Activated CD4-positive, alpha-beta T cell treated with anti-CD3 and anti-CD28 coated beads for 36 hours (primary cell): Measurements from ENCODE around the gene RDH13. TPM values are rescaled to one million over a fixed set of nuclear protein-coding genes. Genes with fewer than 3 reads are reported as not detected.
"Not testable (repeated sequence)": the region's sequence is repeated elsewhere in the genome, so short reads cannot be mapped to it uniquely, and the experiment has no call there.

Source experiments
- ATAC-seq: fragments of 200-7000 bp; cut with Tn5 transposase; one replicate; pipeline ENCODE4 v1.10.0; 2021; ENCODE audit warnings: mild to moderate bottlenecking, moderate library complexity
- CTCF ChIA-PET: fragments of 350-600 bp; sonication (Branson Sonifier 250); formaldehyde crosslinking; loops from one replicate; lab custom pipeline; 2021; ENCODE audit warnings: antibody characterized with exemption; lab: Charles Lee
- POLR2A ChIA-PET: fragments of 350-600 bp; sonication (Branson Sonifier 250); formaldehyde crosslinking; loops from one replicate; lab custom pipeline; 2021; ENCODE audit warnings: antibody characterized with exemption, inconsistent platforms; lab: Charles Lee
- DNase-seq: peaks from one replicate; pipeline ENCODE4 v3.0.0-alpha.2; 2020
- H3K27ac Mint-ChIP-seq: one replicate; pipeline ENCODE4 v1.8.0; 2021; ENCODE audit warnings: mixed read lengths
- H3K27me3 Mint-ChIP-seq: one replicate; pipeline ENCODE4 v1.8.0; 2021; ENCODE audit warnings: mixed read lengths
- H3K36me3 Mint-ChIP-seq: one replicate; pipeline ENCODE4 v1.8.0; 2021; ENCODE audit warnings: low read depth, mixed read lengths
- H3K4me1 Mint-ChIP-seq: one replicate; pipeline ENCODE4 v1.8.0; 2021; ENCODE audit warnings: mixed read lengths
- H3K4me3 Mint-ChIP-seq: one replicate; pipeline ENCODE4 v1.8.0; 2021; ENCODE audit warnings: mild to moderate bottlenecking, moderate library complexity, mixed read lengths
- H3K9me3 Mint-ChIP-seq: one replicate; pipeline ENCODE4 v1.8.0; 2021; ENCODE audit warnings: low read depth, mixed read lengths
- intact Hi-C, 2 experiments: fragments of 100-400 bp; cut with DNase I in 1 of 2; cut with micrococcal nuclease in 1 of 2; formaldehyde crosslinking; loops; one replicate each; pipeline versions ENCODE4 v1.14.2 to v1.15.1; 2022 to 2024; cut with DNase I, micrococcal nuclease
- total RNA-seq, 2 experiments: library from RNA; stranded (reverse); gene quantifications; one replicate each; pipeline ENCODE4 v1.2.3, GENCODE V29; 2021

Gene RDH13
- total RNA-seq, 2 experiments from 2014 or later, result 11.9 to 12.8 TPM

GRCh38 chr19:55042344-55042678, 20.6 kb downstream of the RDH13 start:
- H3K36me3 Mint-ChIP-seq, result peaks cover 28% of the 10 kb centered on the region
- POLR2A ChIA-PET, result no interaction called here
- H3K9me3 Mint-ChIP-seq, result no peaks in the 10 kb centered on the region
- ATAC-seq (peak; percentile 35), DNase-seq (peak; percentile 12)
- intact Hi-C loops, result no loop called here
- peak overlapping the region; percentile 68 for H3K27ac Mint-ChIP-seq
- peak overlapping the region; percentile 41 for H3K4me3 Mint-ChIP-seq
- CTCF ChIA-PET, result no interaction called here
- H3K27me3 Mint-ChIP-seq, result no peaks in the 10 kb centered on the region
- H3K4me1 Mint-ChIP-seq, result peaks cover 19% of the 10 kb centered on the region

- Mint-ChIP-seq H3K4me3 (peak overlapping the region; percentile 41), H3K27ac (peak overlapping the region; percentile 76), H3K9me3 (no peaks in the 10 kb centered on the region), H3K36me3 (peaks cover 28% of the 10 kb centered on the region), H3K4me1 (peaks cover 19% of the 10 kb centered on the region), H3K27me3 (no peaks in the 10 kb centered on the region)
- ATAC-seq, result peak; percentile 75
- intact Hi-C loops, result no loop called here
- DNase-seq, result peak; percentile 60
- ChIA-PET CTCF (no interaction called here), POLR2A (no interaction called here)
Measured at GRCh38 chr19:55041627-55042343, 21.2 kb downstream of the RDH13 start.

- H3K4me1 Mint-ChIP-seq, result peaks cover 19% of the 10 kb centered on the region
- H3K27ac Mint-ChIP-seq, result peak overlapping the region; percentile 76
Measured at GRCh38 chr19:55041244-55041626, 21.7 kb downstream of the RDH13 start.

GRCh38 chr19:55040654-55041053, 22.3 kb downstream of the RDH13 start:
- ATAC-seq, CTCF ChIA-PET, H3K27me3 Mint-ChIP-seq, DNase-seq, H3K27ac Mint-ChIP-seq, POLR2A ChIA-PET, intact Hi-C loops, H3K9me3 Mint-ChIP-seq, H3K4me3 Mint-ChIP-seq: not testable (repeated sequence)
- peaks cover 28% of the 10 kb centered on the region for H3K36me3 Mint-ChIP-seq
- H3K4me1 Mint-ChIP-seq, result peaks cover 19% of the 10 kb centered on the region

More at GRCh38 chr19:55041244-55041626, 21.7 kb downstream of the RDH13 start:
- DNase-seq (no peak), ATAC-seq (no peak)
- Mint-ChIP-seq H3K36me3 (peaks cover 28% of the 10 kb centered on the region), H3K4me3 (peak overlapping the region; percentile 41), H3K27me3 (no peaks in the 10 kb centered on the region), H3K9me3 (no peaks in the 10 kb centered on the region)
- intact Hi-C loops, result no loop called here
- ChIA-PET CTCF (no interaction called here), POLR2A (no interaction called here)

GRCh38 chr19:55037603-55038002, 25.3 kb downstream of the RDH13 start:
- CTCF ChIA-PET, POLR2A ChIA-PET, DNase-seq, ATAC-seq, H3K4me3 Mint-ChIP-seq, H3K27me3 Mint-ChIP-seq, intact Hi-C loops, H3K36me3 Mint-ChIP-seq, H3K27ac Mint-ChIP-seq, H3K9me3 Mint-ChIP-seq: not testable (repeated sequence)
- peaks cover 16% of the 10 kb centered on the region for H3K4me1 Mint-ChIP-seq

- H3K4me3 Mint-ChIP-seq, result no peak overlapping the region
- no peak overlapping the region for H3K27ac Mint-ChIP-seq
Measured at GRCh38 chr19:55036058-55036457, 26.9 kb downstream of the RDH13 start.

GRCh38 chr19:55034751-55035150, 28.2 kb downstream of the RDH13 start:
- POLR2A ChIA-PET, result no interaction called here
- Mint-ChIP-seq H3K36me3 (peaks cover under 1% of the 10 kb centered on the region), H3K4me3 (no peak overlapping the region), H3K9me3 (no peaks in the 10 kb centered on the region), H3K27ac (no peak overlapping the region), H3K4me1 (no peaks in the 10 kb centered on the region), H3K27me3 (no peaks in the 10 kb centered on the region)
- CTCF ChIA-PET, result interaction anchor here (0.6 kb wide), 1 partner anchor 15 kb away, joined by 3 read pairs; no protein-coding TSS in a partner anchor
- intact Hi-C loops, result no loop called here
- ATAC-seq (no peak), DNase-seq (no peak)

More at GRCh38 chr19:55036058-55036457, 26.9 kb downstream of the RDH13 start:
- no peaks in the 10 kb centered on the region for H3K27me3 Mint-ChIP-seq
- intact Hi-C loops, result no loop called here
- peaks cover 3% of the 10 kb centered on the region for H3K36me3 Mint-ChIP-seq
- no peaks in the 10 kb centered on the region for H3K9me3 Mint-ChIP-seq
- CTCF ChIA-PET, result no interaction called here
- no peak for ATAC-seq
- peaks cover under 1% of the 10 kb centered on the region for H3K4me1 Mint-ChIP-seq
- POLR2A ChIA-PET, result interaction anchor here (0.6 kb wide), 1 partner anchor 116 kb away, joined by 3 read pairs; no protein-coding TSS in a partner anchor
- no peak for DNase-seq

GRCh38 chr19:55032976-55033643, 29.8 kb downstream of the RDH13 start:
- intact Hi-C loops, POLR2A ChIA-PET, CTCF ChIA-PET, ATAC-seq, H3K27me3 Mint-ChIP-seq, H3K4me1 Mint-ChIP-seq, H3K9me3 Mint-ChIP-seq, H3K27ac Mint-ChIP-seq, DNase-seq, H3K36me3 Mint-ChIP-seq, H3K4me3 Mint-ChIP-seq: not testable (repeated sequence)

GRCh38 chr19:55032170-55032800, 30.7 kb downstream of the RDH13 start:
- Mint-ChIP-seq H3K27me3 (no peaks in the 10 kb centered on the region), H3K4me1 (no peaks in the 10 kb centered on the region), H3K27ac (no peak overlapping the region), H3K4me3 (no peak overlapping the region), H3K36me3 (no peaks in the 10 kb centered on the region), H3K9me3 (no peaks in the 10 kb centered on the region)
- ATAC-seq, result no peak
- DNase-seq, result no peak
- CTCF ChIA-PET, result no interaction called here
- POLR2A ChIA-PET, result no interaction called here
- intact Hi-C loops, result no loop called here

GRCh38 chr19:55031178-55031577, 31.8 kb downstream of the RDH13 start:
- ATAC-seq (no peak), DNase-seq (no peak)
- ChIA-PET POLR2A (no interaction called here), CTCF (no interaction called here)
- H3K36me3 Mint-ChIP-seq, result no peaks in the 10 kb centered on the region
- no peaks in the 10 kb centered on the region for H3K27me3 Mint-ChIP-seq
- H3K4me1 Mint-ChIP-seq, result no peaks in the 10 kb centered on the region
- H3K9me3 Mint-ChIP-seq, result peaks cover 2% of the 10 kb centered on the region
- no peak overlapping the region for H3K4me3 Mint-ChIP-seq
- intact Hi-C loops, result no loop called here
- H3K27ac Mint-ChIP-seq, result no peak overlapping the region

- Mint-ChIP-seq H3K36me3 (peaks cover 6% of the 10 kb centered on the region), H3K4me3 (no peak overlapping the region), H3K27me3 (no peaks in the 10 kb centered on the region), H3K4me1 (no peaks in the 10 kb centered on the region), H3K27ac (no peak overlapping the region), H3K9me3 (peaks cover 10% of the 10 kb centered on the region)
- intact Hi-C loops, result no loop called here
- ChIA-PET CTCF (no interaction called here), POLR2A (no interaction called here)
- DNase-seq, result no peak
- ATAC-seq, result no peak
Measured at GRCh38 chr19:55028757-55029156, 34.2 kb downstream of the RDH13 start.
